A549 (cell line): ENCODE measurements around the gene KLHDC8A. TPM values are rescaled to one million over a fixed set of nuclear protein-coding genes. Genes with fewer than 3 reads are reported as not detected.

Experiments used
- ATAC-seq, 2 experiments: fragments of 200-7000 bp in 1 of 2; fragments of >200 bp in 1 of 2; cut with Nextera tagmentation in 1 of 2; cut with Tn5 transposase in 1 of 2; 3 replicates each; pipeline versions ENCODE4 v1.8.0 to v1.9.1; 2018 to 2020; ENCODE audit warnings: mild to moderate bottlenecking in 1 of 2, moderate library complexity in 1 of 2
- CTCF ChIA-PET: fragments of 300-600 bp; sonication (Branson Sonifier 250); formaldehyde crosslinking; extraction: SDS; loops from one replicate; lab custom pipeline; 2021; ENCODE audit warnings: antibody characterized with exemption, inconsistent platforms; lab: Yijun Ruan, JAX
- POLR2A ChIA-PET: fragments of 350-600 bp; formaldehyde crosslinking; extraction: SDS; loops from one replicate; lab custom pipeline; 2021; ENCODE audit warnings: antibody characterized with exemption, inconsistent platforms; lab: Yijun Ruan, JAX
- DNase-seq, 2 experiments: peaks; one replicate each; pipeline versions ENCODE4 v3.0.0 to v3.0.0-alpha.2; 2011 to 2016; ENCODE audit warnings: low read depth in 1 of 2, low spot score in 1 of 2
- FAIRE-seq: peaks from 2 replicates; lab custom pipeline; 2011; peaks lifted over from hg19 to GRCh38; lab: Jason Lieb, UNC
- H3K27ac ChIP-seq, 2 experiments: fragments of >200 bp; sonication (Bioruptor Twin); formaldehyde crosslinking; 3 replicates each; pipeline ENCODE4 v1.5.1; 2016 to 2017
- H3K4me1 ChIP-seq: fragments of >200 bp; sonication (Bioruptor Twin); formaldehyde crosslinking; 3 replicates; pipeline ENCODE4 v1.6.1; 2016
- H3K4me2 ChIP-seq: fragments of >200 bp; sonication (Bioruptor Twin); formaldehyde crosslinking; 3 replicates; pipeline ENCODE4 v1.6.1; 2016
- H3K4me3 ChIP-seq: fragments of >200 bp; sonication (Bioruptor Twin); formaldehyde crosslinking; 3 replicates; pipeline ENCODE4 v1.5.1; 2016
- H3K9me3 ChIP-seq: fragments of >200 bp; sonication (Bioruptor Twin); formaldehyde crosslinking; 3 replicates; pipeline ENCODE4 v1.6.1; 2016
- ATOH8 ChIP-seq: fragments of 250-450 bp; sonication (Bioruptor Pico); IDR thresholded peaks from 2 replicates; pipeline ENCODE4 v1.5.0; 2020; ENCODE audit warnings: low read depth, mild to moderate bottlenecking, moderate library complexity
- BCL3 ChIP-seq: fragments of >200 bp; sonication (Bioruptor Twin); formaldehyde crosslinking; IDR thresholded peaks from 3 replicates; pipeline ENCODE4 v1.6.1; 2016
- BHLHE40 ChIP-seq: IDR thresholded peaks from 2 replicates; pipeline ENCODE4 v1.6.1; 2012; ENCODE audit warnings: low read depth, low read length, inconsistent platforms
- CBX2 ChIP-seq: fragments of 200-600 bp; sonication (generic); IDR thresholded peaks from 2 replicates; pipeline ENCODE4 v1.6.1; 2016; ENCODE audit warnings: low read depth, mild to moderate bottlenecking, borderline replicate concordance
- CBX8 ChIP-seq: fragments of 200-600 bp; sonication (generic); IDR thresholded peaks from 2 replicates; pipeline ENCODE4 v1.6.1; 2016
- CEBPB ChIP-seq, 2 experiments: fragments of >200 bp in 1 of 2; sonication (Bioruptor Twin) in 1 of 2; formaldehyde crosslinking in 1 of 2; IDR thresholded peaks; 2 replicates each; pipeline ENCODE4 v1.6.1; 2012 to 2016
- E2F6 ChIP-seq: IDR thresholded peaks from 2 replicates; pipeline ENCODE4 v1.6.1; 2012; ENCODE audit warnings: low read depth, borderline replicate concordance
- ELK1 ChIP-seq: fragments of 150-350 bp; IDR thresholded peaks from 2 replicates; pipeline ENCODE4 v1.6.1; 2014; ENCODE audit warnings: low read depth, mild to moderate bottlenecking, low read length
- EP300 ChIP-seq, 2 experiments: fragments of >200 bp; sonication (Bioruptor Twin); formaldehyde crosslinking; IDR thresholded peaks; 2 replicates in 1 of 2; 3 replicates in 1 of 2; pipeline ENCODE4 v1.6.1; 2016 to 2017
- FOSL2 ChIP-seq, 2 experiments: fragments of 450-650 bp in 1 of 2; fragments of >200 bp in 1 of 2; sonication (Bioruptor Twin) in 1 of 2; formaldehyde crosslinking; IDR thresholded peaks; 2 replicates each; pipeline versions ENCODE4 v1.5.0 to v1.6.1; 2016 to 2020; ENCODE audit warnings: mild to moderate bottlenecking in 1 of 2, moderate library complexity in 1 of 2
- FOXS1 ChIP-seq: fragments of 250-450 bp; sonication (Bioruptor Pico); IDR thresholded peaks from 2 replicates; pipeline ENCODE4 v1.5.0; 2020; ENCODE audit warnings: mild to moderate bottlenecking, moderate library complexity
- GATA3 ChIP-seq: IDR thresholded peaks from 2 replicates; pipeline ENCODE4 v1.6.1; 2012; ENCODE audit warnings: borderline replicate concordance
- HDAC2 ChIP-seq: fragments of 200-600 bp; sonication (generic); IDR thresholded peaks from 2 replicates; pipeline ENCODE4 v1.6.1; 2016
- HEYL ChIP-seq: fragments of 250-450 bp; sonication (Bioruptor Pico); IDR thresholded peaks from 2 replicates; pipeline ENCODE4 v1.8.0; 2021; ENCODE audit warnings: mild to moderate bottlenecking, moderate library complexity
- HMGXB4 ChIP-seq: fragments of 250-450 bp; sonication (Bioruptor Pico); IDR thresholded peaks from 2 replicates; pipeline ENCODE4 v1.5.0; 2021; ENCODE audit warnings: mild to moderate bottlenecking, moderate library complexity, borderline replicate concordance
- HOXA7 ChIP-seq: fragments of 250-450 bp; sonication (Bioruptor Pico); IDR thresholded peaks from 2 replicates; pipeline ENCODE4 v1.5.0; 2020; ENCODE audit warnings: mild to moderate bottlenecking, moderate library complexity
- JUN ChIP-seq, 2 experiments: fragments of >200 bp; sonication (Bioruptor Twin); formaldehyde crosslinking; IDR thresholded peaks; 2 replicates in 1 of 2; 3 replicates in 1 of 2; pipeline ENCODE4 v1.6.1; 2016 to 2017
- JUNB ChIP-seq: fragments of >200 bp; sonication (Bioruptor Twin); formaldehyde crosslinking; IDR thresholded peaks from 2 replicates; pipeline ENCODE4 v1.6.1; 2016
- KDM5A ChIP-seq: fragments of 200-600 bp; sonication (generic); IDR thresholded peaks from 2 replicates; pipeline ENCODE4 v1.6.1; 2016; ENCODE audit warnings: antibody characterized with exemption, mild to moderate bottlenecking
- MAZ ChIP-seq: fragments of 150-350 bp; IDR thresholded peaks from 2 replicates; pipeline ENCODE4 v1.6.1; 2014; ENCODE audit warnings: antibody characterized with exemption, low read depth, low read length, borderline replicate concordance
- NPAS2 ChIP-seq: fragments of 250-450 bp; sonication (Bioruptor Pico); IDR thresholded peaks from 2 replicates; pipeline ENCODE4 v1.8.0; 2022; ENCODE audit warnings: mild to moderate bottlenecking, moderate library complexity, borderline replicate concordance
- PBX3 ChIP-seq: IDR thresholded peaks from 2 replicates; pipeline ENCODE4 v1.6.1; 2012
- POLR2A ChIP-seq: IDR thresholded peaks from 2 replicates; pipeline ENCODE4 v1.6.1; 2012; ENCODE audit warnings: mild to moderate bottlenecking, low read length
- RAD21 ChIP-seq, 2 experiments: fragments of >200 bp in 1 of 2; sonication (Bioruptor Twin) in 1 of 2; formaldehyde crosslinking in 1 of 2; IDR thresholded peaks in 1 of 2; conservative IDR thresholded peaks in 1 of 2; 2 replicates in 1 of 2; 3 replicates in 1 of 2; pipeline ENCODE4 v1.6.1; 2012 to 2018; ENCODE audit warnings: inconsistent platforms in 1 of 2
- TFCP2L1 ChIP-seq: fragments of 250-450 bp; sonication (Bioruptor Pico); IDR thresholded peaks from 2 replicates; pipeline ENCODE4 v1.5.0; 2021; ENCODE audit warnings: mild to moderate bottlenecking
- TP53 ChIP-seq: fragments of 250-450 bp; sonication (Bioruptor Pico); IDR thresholded peaks from 2 replicates; pipeline ENCODE4 v1.5.0; 2021; ENCODE audit warnings: mild to moderate bottlenecking, moderate library complexity
- ZFP36 ChIP-seq: fragments of 450-650 bp; IDR thresholded peaks from 2 replicates; pipeline ENCODE4 v1.6.1; 2014; ENCODE audit warnings: borderline replicate concordance; ENCODE audit not compliant: partially characterized antibody
- WGBS: methylation state at CpG from one replicate; pipeline ENCODE4 v1.1.6; 2017; ENCODE audit errors: missing lambda C conversion rate; 5-methylcytosine and 5-hydroxymethylcytosine counted together
- polyA plus RNA-seq, 4 experiments: library from polyadenylated mRNA; depleted of rRNA in 3 of 4; stranded (reverse); fragments of >200 nt; fragmentation: RNase III in 1 of 4; extraction: RNeasy Plus Mini Kit Qiagen cat#74134 plus additional on column Dnase treatment in 1 of 4; gene quantifications; 2 replicates in 3 of 4; 3 replicates in 1 of 4; pipeline ENCODE4 v1.2.3, GENCODE V29; 2011 to 2017

The KLHDC8A gene
- polyA plus RNA-seq, 2 of the 4 experiments (the other 2 are of a cell fraction), result 0.34 to 0.40 TPM

GRCh38 chr1:205381305-205381704 is 24.6 kb upstream of the KLHDC8A start:
- ChIA-PET POLR2A (no interaction called here), CTCF (interaction anchor here (0.9 to 5.4 kb wide), 7 partner anchors 16 to 143 kb away, joined by 4 to 30 read pairs (median 5); no protein-coding TSS in a partner anchor)
- no peak for ATAC-seq
- 72% methylated on average over 6 of the region's 6 CpGs for WGBS
- peaks cover 10% of the 10 kb centered on the region for H3K4me1 ChIP-seq
- FAIRE-seq, result no peak
- no peak overlapping the region for H3K27ac ChIP-seq
- no peak overlapping the region for H3K4me2 ChIP-seq
- no peaks in the 10 kb centered on the region for H3K9me3 ChIP-seq
- TF ChIP-seq RAD21 (conservative IDR thresholded peaks at IDR 0.05 in 1 of 2, IDR thresholded peaks at IDR 0.05 in 1 of 2) (no peak), ATOH8 (CRISPR knock-in tag) (no peak), PBX3 (no peak), KDM5A (no peak), HOXA7 (CRISPR knock-in tag) (no peak), HDAC2 (no peak), E2F6 (no peak), NPAS2 (no peak), CEBPB (IDR thresholded peaks at IDR 0.05) (no peak), HEYL (CRISPR knock-in tag) (no peak), TP53 (CRISPR knock-in tag) (no peak)
- H3K4me3 ChIP-seq, result no peak overlapping the region
- DNase-seq, result no peak

GRCh38 chr1:205380882-205381281 is 24.2 kb upstream of the KLHDC8A start:
- peaks cover 15% of the 10 kb centered on the region for H3K4me1 ChIP-seq
- DNase-seq, result no peak
- ChIA-PET POLR2A (no interaction called here), CTCF (interaction anchor here (0.6 to 5.4 kb wide), 8 partner anchors 16 to 143 kb away, joined by 3 to 30 read pairs (median 4); no protein-coding TSS in a partner anchor)
- 38% methylated on average over 2 of the region's 2 CpGs for WGBS
- no peak overlapping the region for H3K27ac ChIP-seq
- ATAC-seq, result no peak
- no peak for FAIRE-seq
- no peak overlapping the region for H3K4me3 ChIP-seq
- no peak overlapping the region for H3K4me2 ChIP-seq
- no peak for TF ChIP-seq JUN (IDR thresholded peaks at IDR 0.05)
- no peak for TF ChIP-seq FOXS1 (CRISPR knock-in tag)
- TF ChIP-seq GATA3, result no peak
- TF ChIP-seq, all 56 proteins: peak for 0
- no peaks in the 10 kb centered on the region for H3K9me3 ChIP-seq

GRCh38 chr1:205379056-205379455 is 22.3 kb upstream of the KLHDC8A start:
- no peak for ATAC-seq
- H3K4me2 ChIP-seq, result no peak overlapping the region
- no peak overlapping the region for H3K27ac ChIP-seq
- peaks cover 33% of the 10 kb centered on the region for H3K4me1 ChIP-seq
- H3K9me3 ChIP-seq, result no peaks in the 10 kb centered on the region
- ChIA-PET POLR2A (no interaction called here), CTCF (interaction anchor here (1.0 to 2.5 kb wide), 3 partner anchors 18 to 145 kb away, joined by 3 to 11 read pairs (median 4); no protein-coding TSS in a partner anchor)
- H3K4me3 ChIP-seq, result no peak overlapping the region
- DNase-seq, result no peak
- no peak for FAIRE-seq
- WGBS, result 70% methylated on average over 8 of the region's 8 CpGs
- no peak for TF ChIP-seq BCL3
- TF ChIP-seq HMGXB4, result no peak
- TF ChIP-seq PBX3, result no peak
- no peak for TF ChIP-seq TFCP2L1 (CRISPR knock-in tag)
- TF ChIP-seq CBX2, result no peak
- TF ChIP-seq ELK1, result no peak
- no peak for TF ChIP-seq FOSL2 (IDR thresholded peaks at IDR 0.05)
- TF ChIP-seq FOSL2 (CRISPR knock-in tag; IDR thresholded peaks at IDR 0.05), result no peak
- TF ChIP-seq POLR2A, result no peak
- no peak for TF ChIP-seq GATA3
- TF ChIP-seq FOXS1 (CRISPR knock-in tag), result no peak
- TF ChIP-seq JUNB, result no peak
- no peak for TF ChIP-seq CEBPB (IDR thresholded peaks at IDR 0.05)
- TF ChIP-seq ZFP36, result no peak
- TF ChIP-seq MAZ, result no peak
- no peak for TF ChIP-seq BHLHE40
- no peak for TF ChIP-seq EP300 (IDR thresholded peaks at IDR 0.05)
- TF ChIP-seq CBX8, result no peak
